HCT116 (cell line): ENCODE measurements around the gene CDKN1A. TPM values are rescaled to one million over a fixed set of nuclear protein-coding genes. Genes with fewer than 3 reads are reported as not detected.

Experiments
- ATAC-seq: fragments of 200-7000 bp; cut with Tn5 transposase; 2 replicates; pipeline ENCODE4 v1.9.1; 2020; ENCODE audit warnings: mild to moderate bottlenecking, moderate library complexity
- BruUV-seq: library from RNA; stranded (reverse); fragments of 400-500 nt; replicated peaks from 2 replicates; lab custom pipeline; 2021; lab: Mats Ljungman, UMichigan
- CTCF ChIA-PET: fragments of 300-600 bp; sonication (Branson Sonifier 250); formaldehyde crosslinking; loops from one replicate; lab custom pipeline; 2021; ENCODE audit warnings: antibody characterized with exemption; lab: Charles Lee
- POLR2A ChIA-PET: fragments of 300-600, 350-600 bp; sonication (Branson Sonifier 250); formaldehyde crosslinking; loops from one replicate; lab custom pipeline; 2021; ENCODE audit warnings: antibody characterized with exemption; lab: Charles Lee
- RAD21 ChIA-PET, 2 experiments: fragments of 300-600 bp; sonication (Branson Sonifier 250); formaldehyde crosslinking; loops; one replicate each; lab custom pipeline; 2023; ENCODE audit warnings: low total read pairs in 2 of 2; ENCODE audit not compliant: uncharacterized antibody in 2 of 2, unreplicated experiment in 2 of 2, low non-redundant PET in 1 of 2; lab: Charles Lee
- DNase-seq: peaks from one replicate; pipeline ENCODE4 v3.0.0-alpha.2; 2010; ENCODE audit warnings: low read depth, low spot score
- H2AFZ ChIP-seq: fragments of 200-600 bp; shearing (Covaris generic), sonication (generic); 2 replicates; pipeline ENCODE4 v1.6.1; 2017; ENCODE audit warnings: low read depth, mixed run types, mixed read lengths, antibody characterized with exemption, low read length; ENCODE audit not compliant: poor library complexity, severe bottlenecking
- H3K27ac ChIP-seq: 2 replicates; pipeline ENCODE4 v1.5.1; 2012; ENCODE audit warnings: low read depth, low read length
- H3K27me3 ChIP-seq: fragments of 200-600 bp; sonication (generic); 2 replicates; pipeline ENCODE4 v1.6.1; 2016; ENCODE audit warnings: mixed run types, low read length, mixed read lengths; ENCODE audit not compliant: insufficient read depth
- H3K36me3 ChIP-seq, 2 experiments: fragments of 200-500 bp in 1 of 2; fragments of 200-600 bp in 1 of 2; sonication (Bioruptor generic) in 1 of 2; sonication (generic) in 1 of 2; 2 replicates each; pipeline versions ENCODE4 v1.5.1 to v1.6.1; 2014 to 2016; ENCODE audit warnings: low read length in 2 of 2, inconsistent platforms in 1 of 2, mixed read lengths in 1 of 2, mixed run types in 1 of 2; ENCODE audit not compliant: insufficient read depth in 2 of 2, control insufficient read depth in 1 of 2
- H3K4me1 ChIP-seq, 2 experiments: fragments of 200-600 bp in 1 of 2; sonication (generic) in 1 of 2; 2 replicates each; pipeline versions ENCODE4 v1.5.1 to v1.6.1; 2012 to 2017; ENCODE audit warnings: low read length in 2 of 2, inconsistent platforms in 1 of 2, mild to moderate bottlenecking in 1 of 2, mixed read lengths in 1 of 2, mixed run types in 1 of 2, moderate library complexity in 1 of 2; ENCODE audit not compliant: insufficient read depth in 2 of 2, control insufficient read depth in 1 of 2
- H3K4me2 ChIP-seq: fragments of 200-600 bp; sonication (generic); 2 replicates; pipeline ENCODE4 v1.6.1; 2017; ENCODE audit warnings: mixed run types, low read length, mixed read lengths
- H3K4me3 ChIP-seq, 2 experiments: fragments of 200-600 bp in 1 of 2; sonication (generic) in 1 of 2; replicated peaks in 1 of 2; 2 replicates each; pipeline ENCODE4 v1.5.1; 2011 to 2016; ENCODE audit warnings: low read length in 2 of 2, control low read depth in 1 of 2, low read depth in 1 of 2, mild to moderate bottlenecking in 1 of 2, mixed read lengths in 1 of 2, mixed run types in 1 of 2
- H3K79me2 ChIP-seq: fragments of 200-600 bp; sonication (generic); 2 replicates; pipeline ENCODE4 v1.6.1; 2017; ENCODE audit warnings: mild to moderate bottlenecking, mixed run types, low read length, moderate library complexity, mixed read lengths; ENCODE audit not compliant: insufficient read depth
- H3K9ac ChIP-seq: fragments of 200-600 bp; sonication (generic); 2 replicates; pipeline ENCODE4 v1.6.1; 2016; ENCODE audit warnings: low read length, mixed read lengths
- H3K9me2 ChIP-seq: fragments of 200-600 bp; sonication (generic), shearing (Covaris generic); 2 replicates; pipeline ENCODE4 v1.6.1; 2017; ENCODE audit warnings: mixed run types, mild to moderate bottlenecking, moderate library complexity; ENCODE audit not compliant: insufficient read depth
- H3K9me3 ChIP-seq, 2 experiments: fragments of 200-500 bp in 1 of 2; fragments of 200-600 bp in 1 of 2; sonication (Bioruptor generic) in 1 of 2; sonication (generic) in 1 of 2; 2 replicates each; pipeline ENCODE4 v1.6.1; 2014 to 2017; ENCODE audit warnings: low read length in 2 of 2, mixed read lengths in 2 of 2, inconsistent platforms in 1 of 2, low read depth in 1 of 2, mild to moderate bottlenecking in 1 of 2, mixed run types in 1 of 2, moderate library complexity in 1 of 2; ENCODE audit not compliant: control insufficient read depth in 1 of 2, insufficient read depth in 1 of 2
- H4K20me1 ChIP-seq: fragments of 200-600 bp; sonication (generic), shearing (Covaris generic); 2 replicates; pipeline ENCODE4 v1.6.1; 2017; ENCODE audit warnings: mixed run types, mild to moderate bottlenecking, moderate library complexity; ENCODE audit not compliant: insufficient read depth
- CBX3 ChIP-seq: IDR thresholded peaks from 2 replicates; pipeline ENCODE4 v1.6.1; 2012; ENCODE audit warnings: low read depth
- CEBPB ChIP-seq: IDR thresholded peaks from 2 replicates; pipeline ENCODE4 v1.6.1; 2012; ENCODE audit warnings: low read depth
- EGR1 ChIP-seq: IDR thresholded peaks from 2 replicates; pipeline ENCODE4 v1.6.1; 2012; ENCODE audit warnings: low read depth
- ELF1 ChIP-seq: IDR thresholded peaks from 2 replicates; pipeline ENCODE4 v1.6.1; 2012; ENCODE audit warnings: low read depth, borderline replicate concordance
- EZH2 ChIP-seq: fragments of 200-600 bp; sonication (generic); IDR thresholded peaks from 2 replicates; pipeline ENCODE4 v1.6.1; 2017; ENCODE audit warnings: antibody characterized with exemption, mixed run types
- FOSL1 ChIP-seq: IDR thresholded peaks from 2 replicates; pipeline ENCODE4 v1.6.1; 2012; ENCODE audit warnings: low read depth
- JUND ChIP-seq: IDR thresholded peaks from 2 replicates; pipeline ENCODE4 v1.6.1; 2012
- POLR2A ChIP-seq: IDR thresholded peaks from 2 replicates; pipeline ENCODE4 v1.7.0; 2011; ENCODE audit warnings: borderline replicate concordance; ENCODE audit not compliant: insufficient read depth, insufficient read length; ENCODE audit errors: extremely low read depth
- RAD21 ChIP-seq: IDR thresholded peaks from 2 replicates; pipeline ENCODE4 v1.6.1; 2012; ENCODE audit warnings: low read depth, mild to moderate bottlenecking
- SIN3A ChIP-seq: IDR thresholded peaks from 2 replicates; pipeline ENCODE4 v1.6.1; 2012; ENCODE audit warnings: low read depth
- SP1 ChIP-seq: IDR thresholded peaks from 2 replicates; pipeline ENCODE4 v1.6.1; 2012; ENCODE audit warnings: low read depth
- SRF ChIP-seq: IDR thresholded peaks from 2 replicates; pipeline ENCODE4 v1.6.1; 2012; ENCODE audit warnings: low read depth
- YY1 ChIP-seq: IDR thresholded peaks from 2 replicates; pipeline ENCODE4 v1.6.1; 2011; ENCODE audit warnings: low read length, low read depth, moderate library complexity, mild to moderate bottlenecking; ENCODE audit not compliant: insufficient replicate concordance; ENCODE audit errors: extremely low read depth
- ZFX ChIP-seq: fragments of 450-650 bp; IDR thresholded peaks from 2 replicates; pipeline ENCODE4 v1.6.1; 2017
- ZNF274 ChIP-seq: fragments of 200-500 bp; sonication (Bioruptor generic); IDR thresholded peaks from 2 replicates; pipeline ENCODE4 v1.6.1; 2014; ENCODE audit warnings: mild to moderate bottlenecking, low read depth, low read length, inconsistent platforms
- intact Hi-C: fragments of 100-400 bp; cut with micrococcal nuclease; formaldehyde crosslinking; loops from 2 replicates; pipeline ENCODE4 v1.10.0; 2022
- total RNA-seq: library from RNA; stranded (reverse); gene quantifications from one replicate; pipeline ENCODE4 v1.2.1, GENCODE V29; 2021; ENCODE audit not compliant: unreplicated experiment
- TF ChIP-seq, protein P1 (sequence below): IDR thresholded peaks from 2 replicates; pipeline ENCODE4 v1.6.1; 2012
- TF ChIP-seq, protein P2 (sequence below), 3 experiments: fragments of 200-600 bp in 1 of 3; sonication (generic) in 1 of 3; IDR thresholded peaks in 2 of 3; conservative IDR thresholded peaks in 1 of 3; 2 replicates each; pipeline ENCODE4 v1.5.1; 2012 to 2017; ENCODE audit warnings: low read depth in 2 of 3, low read length in 2 of 3, antibody characterized with exemption in 1 of 3, borderline replicate concordance in 1 of 3, control low read depth in 1 of 3, mild to moderate bottlenecking in 1 of 3, mixed read lengths in 1 of 3, mixed run types in 1 of 3, moderate library complexity in 1 of 3; ENCODE audit not compliant: insufficient read depth in 1 of 3

Gene CDKN1A
- total RNA-seq, 1 experiment from 2014 or later = 179 TPM

DNA sequence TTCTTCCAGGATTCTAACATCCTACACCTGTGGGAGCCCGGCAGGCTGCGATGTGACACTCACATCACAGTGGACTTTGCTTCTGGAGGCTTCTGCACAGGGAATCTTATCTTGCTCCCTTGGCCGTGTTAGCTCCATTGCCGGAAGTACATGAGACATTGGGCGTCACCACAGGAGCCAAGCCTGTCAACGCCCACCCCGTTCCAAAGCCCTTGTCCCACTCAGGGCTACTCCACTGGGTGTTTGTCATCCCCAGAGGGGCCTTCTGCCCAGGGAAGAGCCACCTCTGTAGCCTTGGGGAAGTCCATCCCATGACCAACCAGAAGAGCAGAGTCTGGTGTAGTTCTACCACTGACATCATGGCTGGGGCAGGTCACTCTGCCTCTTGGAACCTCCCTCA, 20.8 kb downstream of the CDKN1A start:
- POLR2A ChIA-PET = interaction anchor here (1.5 kb wide), 1 partner anchor 12 kb away, joined by 3 read pairs; no protein-coding TSS in a partner anchor

DNA sequence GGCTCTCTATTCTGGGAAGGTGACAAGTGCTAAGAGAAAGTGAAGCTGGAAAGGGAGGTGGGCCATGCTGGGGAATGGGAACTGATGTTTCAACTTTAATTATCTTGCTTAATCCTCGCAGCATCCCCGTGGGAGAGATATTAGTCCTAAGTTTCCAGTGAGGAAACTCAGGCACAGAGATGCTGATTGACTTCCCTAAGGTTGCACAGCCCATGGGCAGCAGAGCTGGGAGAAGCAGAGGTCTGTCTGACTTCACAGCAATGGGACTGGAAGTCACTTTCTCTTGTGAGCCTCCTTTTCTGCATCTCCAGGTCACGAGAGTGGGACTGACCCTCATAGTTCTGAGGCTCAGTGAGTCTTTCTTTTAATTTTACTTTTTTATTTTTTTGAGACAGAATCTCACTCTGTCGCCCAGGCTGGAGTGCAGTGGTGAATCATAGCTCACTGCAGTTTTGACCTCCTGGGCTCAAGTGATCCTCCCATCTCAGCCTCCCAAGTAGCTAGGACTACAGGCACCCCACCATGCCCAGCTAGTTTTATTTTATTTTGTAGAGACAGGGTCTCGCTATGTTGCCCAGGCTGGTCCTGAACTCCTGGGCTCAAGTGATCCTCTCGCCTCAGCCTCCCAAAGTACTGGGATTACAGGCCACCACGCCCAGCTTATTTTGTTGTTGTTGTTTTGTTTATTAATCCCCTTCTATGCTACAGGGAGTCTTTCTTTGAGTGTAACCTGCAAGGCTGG, 21.7 kb downstream of the CDKN1A start:
- RAD21 ChIA-PET = no interaction called here
- no peak overlapping the region for H3K4me3 ChIP-seq
- TF ChIP-seq ZNF274 = no peak
- no peak for TF ChIP-seq SRF
- TF ChIP-seq ZFX = no peak
- TF ChIP-seq POLR2A = no peak
- no peak for TF ChIP-seq CBX3
- TF ChIP-seq JUND = no peak
- TF ChIP-seq SIN3A = no peak
- TF ChIP-seq, protein P1, sequence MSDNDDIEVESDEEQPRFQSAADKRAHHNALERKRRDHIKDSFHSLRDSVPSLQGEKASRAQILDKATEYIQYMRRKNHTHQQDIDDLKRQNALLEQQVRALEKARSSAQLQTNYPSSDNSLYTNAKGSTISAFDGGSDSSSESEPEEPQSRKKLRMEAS = no peak
- TF ChIP-seq FOSL1 = no peak
- TF ChIP-seq CEBPB = no peak
- no peak for TF ChIP-seq ELF1
- TF ChIP-seq, protein P2, sequence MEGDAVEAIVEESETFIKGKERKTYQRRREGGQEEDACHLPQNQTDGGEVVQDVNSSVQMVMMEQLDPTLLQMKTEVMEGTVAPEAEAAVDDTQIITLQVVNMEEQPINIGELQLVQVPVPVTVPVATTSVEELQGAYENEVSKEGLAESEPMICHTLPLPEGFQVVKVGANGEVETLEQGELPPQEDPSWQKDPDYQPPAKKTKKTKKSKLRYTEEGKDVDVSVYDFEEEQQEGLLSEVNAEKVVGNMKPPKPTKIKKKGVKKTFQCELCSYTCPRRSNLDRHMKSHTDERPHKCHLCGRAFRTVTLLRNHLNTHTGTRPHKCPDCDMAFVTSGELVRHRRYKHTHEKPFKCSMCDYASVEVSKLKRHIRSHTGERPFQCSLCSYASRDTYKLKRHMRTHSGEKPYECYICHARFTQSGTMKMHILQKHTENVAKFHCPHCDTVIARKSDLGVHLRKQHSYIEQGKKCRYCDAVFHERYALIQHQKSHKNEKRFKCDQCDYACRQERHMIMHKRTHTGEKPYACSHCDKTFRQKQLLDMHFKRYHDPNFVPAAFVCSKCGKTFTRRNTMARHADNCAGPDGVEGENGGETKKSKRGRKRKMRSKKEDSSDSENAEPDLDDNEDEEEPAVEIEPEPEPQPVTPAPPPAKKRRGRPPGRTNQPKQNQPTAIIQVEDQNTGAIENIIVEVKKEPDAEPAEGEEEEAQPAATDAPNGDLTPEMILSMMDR (IDR thresholded peaks at IDR 0.05 in 2 of 3, conservative IDR thresholded peaks at IDR 0.05 in 1 of 3; ENCODE audit: borderline replicate concordance in 1 of 3, insufficient read depth in 1 of 3, low read depth in 2 of 3, low read length in 2 of 3) = no peak
- no peak for TF ChIP-seq SP1
- no peak for TF ChIP-seq EZH2
- TF ChIP-seq RAD21 = no peak
- TF ChIP-seq, all 23 proteins: peak for 0
- CTCF ChIA-PET = interaction anchor here (1.3 kb wide), 1 partner anchor 85 kb away, joined by 3 read pairs; no protein-coding TSS in a partner anchor
- no peak overlapping the region for H2AFZ ChIP-seq
- H3K4me2 ChIP-seq = no peak overlapping the region
- no peak for DNase-seq
- H3K27me3 ChIP-seq = no peaks in the 10 kb centered on the region
- POLR2A ChIA-PET = interaction anchor here (0.8 to 1.5 kb wide), 2 partner anchors 11 to 13 kb away, joined by 3 to 5 read pairs; no protein-coding TSS in a partner anchor
- H3K9me2 ChIP-seq = no peaks in the 10 kb centered on the region
- ATAC-seq = no peak
- peaks cover 0 to 8% of the 10 kb centered on the region in 2 experiments; a peak in 2 of 4 replicates for H3K4me1 ChIP-seq
- BruUV-seq = no TSS peak
- no peaks in the 10 kb centered on the region for H4K20me1 ChIP-seq
- H3K36me3 ChIP-seq = no peaks in the 10 kb centered on the region
- no peak overlapping the region for H3K27ac ChIP-seq
- intact Hi-C loops = no loop called here
- H3K79me2 ChIP-seq = no peaks in the 10 kb centered on the region
- no peaks in the 10 kb centered on the region for H3K9me3 ChIP-seq
- no peak overlapping the region for H3K9ac ChIP-seq

More for the DNA sequence above, 20.8 kb downstream of the CDKN1A start:
- Histone ChIP-seq H3K4me1 (peaks cover 0 to 8% of the 10 kb centered on the region in 2 experiments; a peak in 2 of 4 replicates), H3K27me3 (no peaks in the 10 kb centered on the region), H3K9me3 (no peaks in the 10 kb centered on the region), H3K36me3 (no peaks in the 10 kb centered on the region), H2AFZ (no peak overlapping the region), H4K20me1 (no peaks in the 10 kb centered on the region), H3K79me2 (no peaks in the 10 kb centered on the region), H3K27ac (no peak overlapping the region), H3K9me2 (no peaks in the 10 kb centered on the region), H3K9ac (no peak overlapping the region), H3K4me3 (no peak overlapping the region), H3K4me2 (no peak overlapping the region)
- ChIA-PET RAD21 (no interaction called here), CTCF (no interaction called here)
- intact Hi-C loops = no loop called here
- BruUV-seq = no TSS peak
- ATAC-seq (no peak), DNase-seq (no peak)
- TF ChIP-seq EGR1 (no peak), POLR2A (no peak), YY1 (no peak), ZFX (no peak)
